ENCODE measurements around the gene MRRF. TPM values are rescaled to one million over a fixed set of nuclear protein-coding genes. Genes with fewer than 3 reads are reported as not detected.

Gene MRRF
- total RNA-seq, 4 donors from 2014 or later = 23.5 to 44.7 (median 38.9) TPM

DNA sequence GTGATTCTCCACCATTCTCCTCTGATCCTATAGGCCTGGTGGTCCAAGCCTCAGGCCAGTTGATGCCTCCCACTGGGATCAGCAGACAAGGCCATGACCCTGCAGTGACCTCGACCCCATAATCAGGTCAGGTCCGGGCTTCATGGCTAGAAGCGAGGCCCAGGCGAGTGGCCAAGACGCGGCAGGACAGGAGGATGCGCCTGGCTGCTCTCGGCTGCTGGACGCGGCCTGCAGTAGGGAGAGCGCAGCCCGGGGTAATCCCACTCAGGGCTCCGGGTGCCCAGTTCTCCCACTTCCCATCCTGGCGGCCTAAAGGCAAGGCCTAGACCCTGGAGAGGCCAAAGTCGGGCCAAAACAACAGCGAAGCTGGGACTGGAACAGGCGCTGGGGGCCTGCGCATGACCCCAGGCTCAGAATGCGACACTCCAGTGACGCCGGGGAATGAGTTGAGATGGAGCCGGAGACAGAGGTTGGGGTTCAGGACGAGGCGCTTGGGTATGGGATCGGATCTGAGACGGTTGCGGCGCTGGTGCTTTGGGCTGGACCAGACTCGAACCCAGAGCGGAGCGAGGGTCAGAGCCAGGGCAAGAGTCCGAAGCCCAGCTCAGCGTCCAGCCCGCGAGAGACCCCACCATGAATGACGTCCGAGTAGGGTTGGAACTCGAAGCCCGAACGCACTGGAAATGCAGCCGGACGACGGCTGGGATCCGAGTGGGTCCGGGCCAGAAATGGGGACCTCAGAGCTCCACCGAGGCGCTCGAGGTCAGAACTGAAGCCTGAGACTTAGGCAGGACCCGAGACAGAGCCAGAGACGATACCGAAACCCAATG lies 39.2 kb upstream of the MRRF start:
- intact Hi-C loops (cut with DNase I; ENCODE audit: low total_unique reads) = no loop called here
- peaks cover 0 to 4% of the 10 kb centered on the region in 2 donors for H3K4me1 ChIP-seq
- H3K27ac ChIP-seq = no peak overlapping the region
- no peaks in the 10 kb centered on the region for H3K9me3 ChIP-seq
- H3K36me3 ChIP-seq = no peaks in the 10 kb centered on the region
- no peak overlapping the region for H3K4me3 ChIP-seq
- DNase-seq = no peak
- peaks cover 8 to 66% of the 10 kb centered on the region in 2 donors for H3K27me3 ChIP-seq
- TF ChIP-seq POLR2A (IDR thresholded peaks at IDR 0.05) = no peak
- TF ChIP-seq, protein P1, sequence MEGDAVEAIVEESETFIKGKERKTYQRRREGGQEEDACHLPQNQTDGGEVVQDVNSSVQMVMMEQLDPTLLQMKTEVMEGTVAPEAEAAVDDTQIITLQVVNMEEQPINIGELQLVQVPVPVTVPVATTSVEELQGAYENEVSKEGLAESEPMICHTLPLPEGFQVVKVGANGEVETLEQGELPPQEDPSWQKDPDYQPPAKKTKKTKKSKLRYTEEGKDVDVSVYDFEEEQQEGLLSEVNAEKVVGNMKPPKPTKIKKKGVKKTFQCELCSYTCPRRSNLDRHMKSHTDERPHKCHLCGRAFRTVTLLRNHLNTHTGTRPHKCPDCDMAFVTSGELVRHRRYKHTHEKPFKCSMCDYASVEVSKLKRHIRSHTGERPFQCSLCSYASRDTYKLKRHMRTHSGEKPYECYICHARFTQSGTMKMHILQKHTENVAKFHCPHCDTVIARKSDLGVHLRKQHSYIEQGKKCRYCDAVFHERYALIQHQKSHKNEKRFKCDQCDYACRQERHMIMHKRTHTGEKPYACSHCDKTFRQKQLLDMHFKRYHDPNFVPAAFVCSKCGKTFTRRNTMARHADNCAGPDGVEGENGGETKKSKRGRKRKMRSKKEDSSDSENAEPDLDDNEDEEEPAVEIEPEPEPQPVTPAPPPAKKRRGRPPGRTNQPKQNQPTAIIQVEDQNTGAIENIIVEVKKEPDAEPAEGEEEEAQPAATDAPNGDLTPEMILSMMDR (IDR thresholded peaks at IDR 0.05) = no peak

DNA sequence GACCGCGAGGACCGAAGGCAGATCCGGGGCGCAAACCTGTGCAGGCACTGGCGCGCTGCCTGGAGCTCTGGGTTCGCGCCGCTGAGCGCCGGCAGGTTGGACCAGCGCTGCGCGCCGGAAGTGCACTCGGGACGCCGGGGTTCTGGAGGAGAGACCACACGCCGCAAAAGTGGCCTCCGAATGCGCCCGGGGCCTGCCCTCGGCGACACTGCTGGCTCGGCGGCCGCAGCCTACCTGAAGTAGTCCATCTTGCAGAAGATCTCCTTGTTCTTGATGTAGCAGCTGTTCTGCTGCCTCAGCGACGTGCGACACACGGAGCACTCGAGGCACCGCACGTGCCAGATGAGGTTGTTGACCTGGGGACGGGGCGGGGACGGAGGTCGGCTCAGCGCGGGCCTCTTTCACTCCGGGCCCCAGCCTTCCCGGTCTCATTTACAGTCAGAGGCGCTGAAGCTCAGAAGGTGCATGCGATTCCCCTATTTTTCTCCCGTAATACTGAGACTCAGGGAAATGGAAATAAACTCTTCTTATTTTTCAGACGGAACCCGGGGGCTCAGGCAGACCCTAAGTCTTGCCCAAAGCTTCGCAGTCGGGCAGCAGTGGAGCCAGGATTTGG lies 38.4 kb upstream of the MRRF start:
- DNase-seq = no peak
- intact Hi-C loops (cut with DNase I; ENCODE audit: low total_unique reads) = no loop called here
- TF ChIP-seq, protein P1 (IDR thresholded peaks at IDR 0.05) = no peak
- TF ChIP-seq POLR2A (IDR thresholded peaks at IDR 0.05) = no peak
- Histone ChIP-seq H3K27ac (no peak overlapping the region), H3K9me3 (no peaks in the 10 kb centered on the region), H3K27me3 (peaks cover 8 to 59% of the 10 kb centered on the region in 2 donors), H3K4me3 (no peak overlapping the region), H3K36me3 (no peaks in the 10 kb centered on the region), H3K4me1 (peaks cover 0 to 4% of the 10 kb centered on the region in 2 donors)

DNA sequence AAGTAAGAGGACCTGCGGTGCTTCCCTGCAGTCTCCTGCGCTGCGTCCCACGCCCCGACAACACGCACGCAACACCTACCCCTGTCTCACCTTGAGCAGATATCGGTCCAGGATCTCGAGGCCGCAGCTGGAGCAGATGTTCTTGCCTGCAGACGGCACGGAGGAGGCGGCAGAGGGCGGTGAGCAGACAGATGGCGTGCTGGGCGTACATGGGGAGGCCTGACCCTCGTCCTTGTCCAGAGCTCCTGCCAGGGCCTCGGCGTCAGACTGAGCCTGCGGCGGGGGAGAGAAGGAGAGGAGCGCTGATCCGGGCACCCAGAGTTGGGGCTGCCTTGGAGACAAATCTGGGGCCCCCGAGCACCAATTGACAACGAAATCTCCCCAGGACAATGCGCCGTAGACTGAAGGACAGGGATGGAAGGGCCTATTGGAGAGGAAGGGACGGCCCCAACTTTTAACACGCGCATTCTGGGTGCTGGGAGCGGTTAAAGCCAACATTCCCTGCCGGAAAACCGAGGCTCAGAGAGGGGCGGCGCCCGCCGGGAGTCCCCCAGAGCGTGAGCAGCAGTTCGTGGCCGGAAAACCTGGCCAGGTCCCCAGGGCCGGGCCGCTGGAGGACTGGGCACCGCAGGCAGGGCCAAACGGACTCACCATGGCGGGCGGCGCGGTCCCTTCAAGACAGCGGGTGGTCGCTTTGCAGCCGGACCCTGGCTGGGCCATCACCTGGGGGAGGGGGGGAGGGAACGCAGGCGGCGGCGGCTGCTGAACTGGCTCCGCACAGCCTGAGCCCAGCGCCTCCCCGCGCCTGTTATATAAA lies 37.7 kb upstream of the MRRF start:
- Histone ChIP-seq H3K9me3 (no peaks in the 10 kb centered on the region), H3K4me1 (peaks cover 0 to 4% of the 10 kb centered on the region in 2 donors), H3K36me3 (no peaks in the 10 kb centered on the region), H3K4me3 (no peak overlapping the region), H3K27me3 (peaks cover 8 to 52% of the 10 kb centered on the region in 2 donors), H3K27ac (no peak overlapping the region)
- TF ChIP-seq, protein P1 (IDR thresholded peaks at IDR 0.05) = no peak
- TF ChIP-seq POLR2A (IDR thresholded peaks at IDR 0.05) = no peak
- DNase-seq = no peak
- intact Hi-C loops (cut with DNase I; ENCODE audit: low total_unique reads) = no loop called here

DNA sequence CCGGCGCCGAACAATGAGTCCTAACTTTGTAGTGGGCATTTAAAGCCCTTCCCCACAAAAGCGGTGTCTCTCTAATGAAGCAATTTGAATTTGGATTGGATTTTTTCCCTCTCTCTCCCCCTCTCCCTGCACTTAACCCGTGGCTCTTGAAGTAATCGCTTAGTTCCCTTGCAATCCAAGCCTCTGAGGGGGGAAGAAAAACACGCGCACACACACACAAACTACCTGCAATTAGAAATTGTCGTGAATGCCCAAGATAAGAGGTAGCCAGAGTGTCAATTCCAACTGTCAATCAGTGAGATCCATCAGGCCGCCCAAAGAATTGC lies 37.1 kb upstream of the MRRF start:
- Histone ChIP-seq H3K9me3 (no peaks in the 10 kb centered on the region), H3K4me1 (peaks cover 0 to 4% of the 10 kb centered on the region in 2 donors), H3K36me3 (no peaks in the 10 kb centered on the region), H3K4me3 (no peak overlapping the region), H3K27ac (no peak overlapping the region), H3K27me3 (peaks cover 8 to 46% of the 10 kb centered on the region in 2 donors)
- DNase-seq = no peak
- intact Hi-C loops (cut with DNase I; ENCODE audit: low total_unique reads) = no loop called here
- no peak for TF ChIP-seq POLR2A (IDR thresholded peaks at IDR 0.05)
- TF ChIP-seq, protein P1 (IDR thresholded peaks at IDR 0.05) = no peak

Data from uterus (tissue), 4 donors.